Smooth muscle cell (in vitro differentiated cells): ENCODE data around the gene ADCY6. TPM values are rescaled to one million over a fixed set of nuclear protein-coding genes. Genes with fewer than 3 reads are reported as not detected.

ENCODE experiments used
- DNase-seq: peaks from one replicate; lab custom pipeline; 2025; ENCODE audit not compliant: unreplicated experiment; lab: John Stamatoyannopoulos, UW
- H2AFZ ChIP-seq: fragments of 200-600 bp; sonication (generic); 2 replicates; pipeline ENCODE4 v1.6.0; 2016; ENCODE audit warnings: antibody characterized with exemption, low read depth, mild to moderate bottlenecking
- H3F3A ChIP-seq: fragments of 200-600 bp; sonication (generic); 2 replicates; pipeline ENCODE4 v1.6.0; 2017; ENCODE audit warnings: antibody characterized with exemption, low read depth
- H3K27ac ChIP-seq: fragments of 200-600 bp; sonication (generic); 2 replicates; pipeline ENCODE4 v1.5.1; 2016; ENCODE audit warnings: low read depth, mild to moderate bottlenecking
- H3K27me3 ChIP-seq: fragments of 200-600 bp; sonication (generic); 2 replicates; pipeline ENCODE4 v1.6.1; 2016; ENCODE audit warnings: low read depth, mild to moderate bottlenecking
- H3K36me3 ChIP-seq: fragments of 200-600 bp; sonication (generic); 2 replicates; pipeline ENCODE4 v1.5.1; 2016; ENCODE audit warnings: low read depth
- H3K4me1 ChIP-seq: fragments of 200-600 bp; sonication (generic); 2 replicates; pipeline ENCODE4 v1.5.1; 2016; ENCODE audit warnings: low read depth
- H3K4me2 ChIP-seq: fragments of 200-600 bp; sonication (generic); 2 replicates; pipeline ENCODE4 v1.6.0; 2016; ENCODE audit warnings: mild to moderate bottlenecking
- H3K4me3 ChIP-seq: fragments of 200-600 bp; sonication (generic); 2 replicates; pipeline ENCODE4 v1.5.1; 2016; ENCODE audit warnings: mild to moderate bottlenecking
- H3K79me2 ChIP-seq: fragments of 200-600 bp; sonication (generic); 2 replicates; pipeline ENCODE4 v1.6.0; 2016; ENCODE audit warnings: low read depth, mild to moderate bottlenecking
- H3K9ac ChIP-seq: fragments of 200-600 bp; sonication (generic); 2 replicates; pipeline ENCODE4 v1.6.0; 2016; ENCODE audit warnings: low read depth
- H3K9me3 ChIP-seq: fragments of 200-600 bp; sonication (generic); replicated peaks from 2 replicates; pipeline ENCODE4 v1.5.1; 2016; ENCODE audit warnings: low read depth
- H4K20me1 ChIP-seq: fragments of 200-600 bp; sonication (generic); 2 replicates; pipeline ENCODE4 v1.6.0; 2016; ENCODE audit warnings: low read depth
- WGBS: methylation state at CpG from one replicate; pipeline ENCODE4 v1.1.7; 2016; ENCODE audit warnings: low lambda C conversion rate; 5-methylcytosine and 5-hydroxymethylcytosine counted together
- polyA plus RNA-seq: library from polyadenylated mRNA; unstranded; fragments of >200 nt; fragmentation: Nextera tagmentation; extraction: Ambion mirVana; gene quantifications from 2 replicates; pipeline ENCODE4 v1.2.1, GENCODE V29; 2016
- total RNA-seq: library from RNA; depleted of rRNA; stranded (reverse); fragments of >200 nt; gene quantifications from 2 replicates; pipeline ENCODE4 v1.2.3, GENCODE V29; 2014
- TF ChIP-seq, protein P1 (sequence below): fragments of 200-600 bp; sonication (generic); IDR thresholded peaks from 2 replicates; pipeline ENCODE4 v1.5.1; 2017; ENCODE audit warnings: borderline replicate concordance, mild to moderate bottlenecking, antibody characterized with exemption; ENCODE audit not compliant: insufficient read depth, poor library complexity, severe bottlenecking

ADCY6 gene
- total and polyA plus RNA-seq, 2 experiments from 2014 or later: 21.5 to 23.4 TPM

DNA sequence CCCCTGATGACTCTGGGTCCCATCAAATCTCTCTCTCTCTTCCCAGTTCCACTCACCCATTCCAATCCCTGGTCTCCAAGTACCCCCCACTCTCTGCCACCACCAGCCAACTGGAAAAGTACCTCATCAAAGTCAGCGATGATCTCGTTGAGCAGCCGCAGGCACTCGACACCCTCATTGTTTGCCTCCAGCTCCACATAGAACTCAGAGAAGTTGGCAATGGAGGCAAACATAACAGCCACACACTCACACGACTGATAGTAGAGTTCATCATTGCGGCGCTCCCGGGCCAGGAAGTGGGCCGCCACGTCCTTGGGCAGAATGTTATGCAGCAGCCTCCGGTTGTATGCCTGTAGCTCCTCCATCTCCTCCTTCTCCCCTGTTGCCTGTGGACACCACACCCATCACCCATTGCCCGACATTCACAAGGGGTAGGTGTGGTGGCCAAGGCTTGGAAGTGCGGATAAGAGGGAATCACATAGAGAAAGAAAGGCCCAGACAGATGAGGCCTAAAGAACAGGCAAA is 17.2 kb downstream of the ADCY6 start:
- H3K79me2 ChIP-seq: no peaks in the 10 kb centered on the region
- no peak overlapping the region for H3K27ac ChIP-seq
- H4K20me1 ChIP-seq: no peaks in the 10 kb centered on the region
- 97% methylated on average over 13 of the region's 13 CpGs for WGBS
- H3K9ac ChIP-seq: no peak overlapping the region
- no peak overlapping the region for H3K4me2 ChIP-seq
- no peak overlapping the region for H3K4me3 ChIP-seq
- H3K36me3 ChIP-seq: no peaks in the 10 kb centered on the region
- no peak overlapping the region for H2AFZ ChIP-seq
- H3K27me3 ChIP-seq: no peaks in the 10 kb centered on the region
- no peaks in the 10 kb centered on the region for H3K9me3 ChIP-seq
- H3K4me1 ChIP-seq: peaks cover 6% of the 10 kb centered on the region
- TF ChIP-seq, protein P1, sequence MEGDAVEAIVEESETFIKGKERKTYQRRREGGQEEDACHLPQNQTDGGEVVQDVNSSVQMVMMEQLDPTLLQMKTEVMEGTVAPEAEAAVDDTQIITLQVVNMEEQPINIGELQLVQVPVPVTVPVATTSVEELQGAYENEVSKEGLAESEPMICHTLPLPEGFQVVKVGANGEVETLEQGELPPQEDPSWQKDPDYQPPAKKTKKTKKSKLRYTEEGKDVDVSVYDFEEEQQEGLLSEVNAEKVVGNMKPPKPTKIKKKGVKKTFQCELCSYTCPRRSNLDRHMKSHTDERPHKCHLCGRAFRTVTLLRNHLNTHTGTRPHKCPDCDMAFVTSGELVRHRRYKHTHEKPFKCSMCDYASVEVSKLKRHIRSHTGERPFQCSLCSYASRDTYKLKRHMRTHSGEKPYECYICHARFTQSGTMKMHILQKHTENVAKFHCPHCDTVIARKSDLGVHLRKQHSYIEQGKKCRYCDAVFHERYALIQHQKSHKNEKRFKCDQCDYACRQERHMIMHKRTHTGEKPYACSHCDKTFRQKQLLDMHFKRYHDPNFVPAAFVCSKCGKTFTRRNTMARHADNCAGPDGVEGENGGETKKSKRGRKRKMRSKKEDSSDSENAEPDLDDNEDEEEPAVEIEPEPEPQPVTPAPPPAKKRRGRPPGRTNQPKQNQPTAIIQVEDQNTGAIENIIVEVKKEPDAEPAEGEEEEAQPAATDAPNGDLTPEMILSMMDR: no peak
- no peaks in the 10 kb centered on the region for H3F3A ChIP-seq
- DNase-seq: no peak

DNA sequence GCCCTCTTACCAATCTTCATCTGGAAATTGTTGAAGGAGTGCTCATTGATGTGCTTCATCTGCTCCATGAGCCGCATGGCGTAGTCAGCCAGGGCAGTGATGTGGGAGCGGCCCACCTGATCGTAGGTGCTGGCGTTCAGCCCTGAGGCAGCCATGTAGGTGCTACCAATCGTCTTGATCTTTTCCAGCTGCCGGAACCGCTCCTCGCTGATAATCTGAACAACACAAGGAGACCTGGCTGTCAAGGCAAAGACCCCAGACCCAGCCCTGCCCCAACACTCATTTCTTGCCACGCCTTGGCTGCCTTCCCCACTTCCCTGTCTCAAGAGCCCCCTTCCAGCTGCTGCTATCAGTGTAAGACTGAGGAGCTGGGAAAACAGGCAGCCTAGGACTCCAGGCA is 18.1 kb downstream of the ADCY6 start:
- Histone ChIP-seq H3F3A (no peaks in the 10 kb centered on the region), H3K27ac (no peak overlapping the region), H4K20me1 (no peaks in the 10 kb centered on the region), H3K4me2 (no peak overlapping the region), H3K36me3 (no peaks in the 10 kb centered on the region), H3K4me3 (no peak overlapping the region), H2AFZ (no peak overlapping the region), H3K4me1 (peaks cover 11% of the 10 kb centered on the region), H3K79me2 (no peaks in the 10 kb centered on the region), H3K9ac (no peak overlapping the region), H3K9me3 (no peaks in the 10 kb centered on the region), H3K27me3 (no peaks in the 10 kb centered on the region)
- WGBS: 98% methylated on average over 10 of the region's 10 CpGs
- DNase-seq: no peak
- TF ChIP-seq, protein P1: no peak

DNA sequence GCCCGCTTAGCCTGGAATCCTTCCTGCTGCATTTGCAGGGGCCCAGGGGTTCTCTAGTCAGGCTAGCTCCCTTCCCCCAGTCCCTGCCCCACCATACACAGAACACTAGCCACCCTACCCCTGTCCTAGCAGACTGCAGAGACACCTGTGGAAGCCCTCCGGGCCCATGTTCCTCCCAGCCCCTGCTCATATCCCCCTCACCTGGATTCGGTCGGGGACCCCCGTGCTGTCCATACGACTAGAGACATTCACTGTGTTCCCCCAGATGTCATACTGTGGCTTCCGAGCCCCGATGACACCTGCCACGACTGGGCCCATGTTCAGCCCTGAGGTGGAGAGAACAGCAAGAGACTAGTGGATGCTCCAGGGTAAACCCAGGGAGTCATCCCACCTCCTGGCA is 20.2 kb downstream of the ADCY6 start:
- Histone ChIP-seq H3K79me2 (no peaks in the 10 kb centered on the region), H4K20me1 (no peaks in the 10 kb centered on the region), H3K27me3 (no peaks in the 10 kb centered on the region), H3K36me3 (no peaks in the 10 kb centered on the region), H3K27ac (no peak overlapping the region), H3K4me3 (no peak overlapping the region), H2AFZ (no peak overlapping the region), H3K9me3 (no peaks in the 10 kb centered on the region), H3F3A (no peaks in the 10 kb centered on the region), H3K4me1 (peaks cover 12% of the 10 kb centered on the region), H3K4me2 (no peak overlapping the region), H3K9ac (no peak overlapping the region)
- WGBS: 98% methylated on average over 8 of the region's 9 CpGs
- TF ChIP-seq, protein P1: no peak
- DNase-seq: no peak

DNA sequence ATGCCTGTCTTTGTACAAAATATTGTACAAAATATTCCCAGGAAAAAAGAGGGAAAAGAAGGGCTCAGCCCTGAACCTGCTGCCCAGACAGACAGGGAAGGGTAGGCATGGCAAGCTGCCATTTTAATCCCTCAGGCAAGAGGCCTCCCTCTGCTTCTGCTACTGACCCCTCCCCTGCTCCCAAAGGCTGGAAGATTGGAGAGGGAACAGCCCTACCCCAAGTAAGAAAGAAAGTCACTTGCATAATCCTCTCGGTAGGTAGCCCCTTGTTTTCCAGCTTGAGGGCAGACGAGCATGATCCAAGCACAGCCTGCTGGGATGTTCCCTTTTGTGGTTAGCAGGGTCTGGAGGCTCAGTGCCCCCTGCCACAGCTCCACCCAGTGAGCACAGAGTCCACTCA is 20.7 kb downstream of the ADCY6 start:
- no peaks in the 10 kb centered on the region for H4K20me1 ChIP-seq
- no peaks in the 10 kb centered on the region for H3K36me3 ChIP-seq
- H3K79me2 ChIP-seq: no peaks in the 10 kb centered on the region
- peaks cover 12% of the 10 kb centered on the region for H3K4me1 ChIP-seq
- no peak overlapping the region for H3K4me2 ChIP-seq
- no peak for DNase-seq
- H3K9ac ChIP-seq: no peak overlapping the region
- H3F3A ChIP-seq: no peaks in the 10 kb centered on the region
- H2AFZ ChIP-seq: no peak overlapping the region
- TF ChIP-seq, protein P1: no peak
- H3K27me3 ChIP-seq: no peaks in the 10 kb centered on the region
- H3K9me3 ChIP-seq: no peaks in the 10 kb centered on the region
- 92% methylated on average over 2 of the region's 2 CpGs for WGBS
- no peak overlapping the region for H3K4me3 ChIP-seq
- no peak overlapping the region for H3K27ac ChIP-seq
